ENCODE results near the gene EHBP1L1.

EHBP1L1 gene

DNA sequence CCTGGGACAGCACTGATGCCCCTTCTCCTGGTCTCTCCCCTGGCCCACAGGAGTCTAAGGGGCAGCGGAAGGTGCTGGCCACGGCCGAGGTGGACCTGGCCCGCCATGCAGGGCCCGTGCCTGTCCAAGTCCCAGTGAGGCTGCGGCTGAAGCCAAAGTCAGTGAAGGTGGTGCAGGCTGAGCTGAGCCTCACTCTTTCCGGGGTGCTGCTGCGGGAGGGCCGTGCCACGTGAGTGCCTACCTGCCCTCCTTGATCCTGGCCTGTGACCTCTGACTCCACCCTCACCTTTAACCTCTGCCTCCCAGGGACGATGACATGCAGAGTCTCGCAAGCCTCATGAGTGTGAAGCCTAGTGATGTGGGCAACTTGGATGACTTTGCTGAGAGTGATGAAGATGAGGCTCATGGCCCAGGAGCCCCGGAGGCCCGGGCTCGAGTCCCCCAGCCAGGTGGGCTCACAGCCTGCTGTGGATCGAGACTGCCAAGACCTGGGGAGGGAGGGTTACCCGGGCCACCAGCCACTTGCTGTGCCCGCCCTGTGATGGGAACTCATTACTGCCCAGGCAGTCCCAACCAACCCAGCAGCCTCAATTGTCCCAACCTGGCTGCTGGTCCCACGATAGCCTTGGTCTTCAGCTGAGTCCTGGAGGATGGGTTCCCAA lies 4.3 kb downstream of the EHBP1L1 start:
- no peak for DNase-seq

- DNase-seq, result no peak
Measured at GRCh38 chr11:65580756-65581155, 4.9 kb downstream of the EHBP1L1 start.

DNA sequence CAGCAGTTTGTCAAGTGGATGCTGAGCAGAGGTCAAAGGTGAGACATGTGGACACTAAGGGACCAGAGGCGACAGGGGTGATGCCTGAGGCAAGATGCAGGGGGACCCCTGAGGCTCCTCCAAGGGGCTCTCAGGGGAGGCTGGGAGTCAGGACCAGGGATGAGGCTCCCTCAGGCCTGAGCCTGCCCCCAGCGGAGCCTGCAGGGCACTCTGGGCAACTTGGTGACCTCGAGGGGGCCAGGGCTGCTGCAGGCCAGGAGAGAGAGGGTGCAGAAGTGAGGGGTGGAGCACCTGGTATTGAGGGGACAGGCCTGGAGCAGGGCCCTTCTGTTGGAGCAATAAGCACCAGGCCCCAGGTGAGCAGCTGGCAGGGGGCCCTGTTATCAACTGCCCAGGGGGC lies 6.1 kb downstream of the EHBP1L1 start:
- no peak for DNase-seq

- DNase-seq, result no peak
Measured at GRCh38 chr11:65583589-65583988, 7.7 kb downstream of the EHBP1L1 start.

- no peak for DNase-seq
Measured at GRCh38 chr11:65584106-65584505, 8.3 kb downstream of the EHBP1L1 start.

- no peak for DNase-seq
Measured at GRCh38 chr11:65584723-65585171, 8.9 kb downstream of the EHBP1L1 start.

GRCh38 chr11:65585396-65586246 lies 9.8 kb downstream of the EHBP1L1 start:
- no peak for DNase-seq

DNA sequence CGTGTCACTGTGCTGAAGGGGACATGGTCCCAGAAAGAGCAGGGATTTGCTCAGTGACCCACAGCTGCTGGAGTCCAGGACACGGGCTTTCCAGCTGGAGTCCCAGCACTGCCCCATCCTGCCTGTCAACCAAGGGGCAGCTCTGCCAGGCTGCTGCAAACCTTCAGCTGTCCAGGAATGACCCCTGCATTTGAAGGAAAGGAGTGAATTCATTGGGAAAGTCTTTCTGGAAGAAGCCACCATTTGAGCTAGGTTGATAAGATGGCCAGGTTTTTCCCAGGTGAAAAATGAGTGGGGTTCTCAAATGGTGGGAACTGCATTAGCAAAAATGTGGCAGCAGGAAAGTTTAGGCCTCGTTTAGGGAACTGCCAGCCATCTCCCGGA lies 10.4 kb downstream of the EHBP1L1 start:
- DNase-seq, result no peak

DNA sequence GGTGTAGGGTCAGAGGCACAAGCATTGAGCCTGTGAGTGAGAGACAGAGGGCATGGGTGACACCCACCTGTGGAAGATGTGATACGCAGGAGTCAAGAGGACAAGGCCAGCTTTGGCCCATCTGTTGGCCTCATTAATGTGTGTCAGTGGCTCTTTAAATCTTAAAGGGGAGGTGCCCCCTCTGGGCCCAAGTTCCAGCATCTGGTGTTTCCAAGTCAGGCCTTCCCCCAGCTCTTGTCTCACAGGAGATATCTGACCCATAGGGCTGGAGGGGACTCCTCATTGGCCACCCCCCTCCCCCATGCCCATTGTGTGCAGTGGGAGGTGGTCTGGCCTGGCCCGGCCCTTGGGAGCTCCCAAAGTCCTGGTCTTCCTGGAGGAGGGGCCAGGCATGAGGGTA lies 10.8 kb downstream of the EHBP1L1 start:
- no peak for DNase-seq

DNA sequence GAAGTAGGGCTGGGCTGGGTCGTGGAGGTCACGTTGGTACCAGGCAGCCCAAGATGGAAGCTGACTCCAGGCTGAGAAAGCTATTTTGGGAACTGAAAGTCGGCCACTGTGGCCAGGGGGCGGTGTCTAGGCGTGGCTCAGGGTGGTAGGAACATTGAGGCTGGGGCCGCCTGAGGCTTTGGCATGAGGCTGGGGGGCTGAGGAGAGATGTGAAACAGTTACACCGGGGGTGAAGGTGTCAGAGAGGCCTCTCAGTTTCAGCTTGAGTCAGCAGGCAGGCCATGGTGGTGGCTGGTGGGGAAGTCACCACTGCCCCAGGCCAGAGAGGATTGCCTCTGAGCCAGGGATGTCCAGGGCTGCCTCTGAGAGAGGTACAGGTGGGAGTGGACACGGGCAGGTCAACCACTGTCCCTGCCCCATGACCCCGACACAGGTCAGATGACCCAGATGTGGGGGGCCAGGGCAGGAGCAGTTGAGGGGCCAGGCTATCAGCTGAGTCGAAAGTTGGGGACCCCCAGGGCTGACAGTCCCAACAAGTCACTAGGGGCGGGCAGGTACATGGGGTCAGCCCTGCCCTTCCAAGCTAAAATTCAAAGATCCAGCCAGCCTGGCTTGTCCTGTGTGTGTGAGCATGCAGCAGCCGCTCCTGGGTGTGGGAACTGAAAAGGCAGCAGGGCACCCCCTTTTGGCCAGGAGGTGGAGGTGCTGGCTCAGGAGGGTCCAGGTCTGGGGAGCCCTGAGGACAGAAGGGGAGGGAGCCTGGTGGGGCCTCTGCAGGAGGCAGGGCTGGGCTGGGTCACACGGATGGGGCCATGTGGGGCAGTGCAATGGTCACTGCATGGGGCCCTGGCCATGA lies 12.6 kb downstream of the EHBP1L1 start:
- DNase-seq, result peak; percentile 83

- peak; percentile 51 for DNase-seq
Measured at GRCh38 chr11:65589444-65590239, 13.8 kb downstream of the EHBP1L1 start.

- DNase-seq, result no peak
Measured at GRCh38 chr11:65590240-65590738, 14.4 kb downstream of the EHBP1L1 start.

- DNase-seq, result no peak
Measured at GRCh38 chr11:65591939-65592857, 16.3 kb downstream of the EHBP1L1 start.

- no peak for DNase-seq
Measured at GRCh38 chr11:65592858-65593517, 17.1 kb downstream of the EHBP1L1 start.

DNA sequence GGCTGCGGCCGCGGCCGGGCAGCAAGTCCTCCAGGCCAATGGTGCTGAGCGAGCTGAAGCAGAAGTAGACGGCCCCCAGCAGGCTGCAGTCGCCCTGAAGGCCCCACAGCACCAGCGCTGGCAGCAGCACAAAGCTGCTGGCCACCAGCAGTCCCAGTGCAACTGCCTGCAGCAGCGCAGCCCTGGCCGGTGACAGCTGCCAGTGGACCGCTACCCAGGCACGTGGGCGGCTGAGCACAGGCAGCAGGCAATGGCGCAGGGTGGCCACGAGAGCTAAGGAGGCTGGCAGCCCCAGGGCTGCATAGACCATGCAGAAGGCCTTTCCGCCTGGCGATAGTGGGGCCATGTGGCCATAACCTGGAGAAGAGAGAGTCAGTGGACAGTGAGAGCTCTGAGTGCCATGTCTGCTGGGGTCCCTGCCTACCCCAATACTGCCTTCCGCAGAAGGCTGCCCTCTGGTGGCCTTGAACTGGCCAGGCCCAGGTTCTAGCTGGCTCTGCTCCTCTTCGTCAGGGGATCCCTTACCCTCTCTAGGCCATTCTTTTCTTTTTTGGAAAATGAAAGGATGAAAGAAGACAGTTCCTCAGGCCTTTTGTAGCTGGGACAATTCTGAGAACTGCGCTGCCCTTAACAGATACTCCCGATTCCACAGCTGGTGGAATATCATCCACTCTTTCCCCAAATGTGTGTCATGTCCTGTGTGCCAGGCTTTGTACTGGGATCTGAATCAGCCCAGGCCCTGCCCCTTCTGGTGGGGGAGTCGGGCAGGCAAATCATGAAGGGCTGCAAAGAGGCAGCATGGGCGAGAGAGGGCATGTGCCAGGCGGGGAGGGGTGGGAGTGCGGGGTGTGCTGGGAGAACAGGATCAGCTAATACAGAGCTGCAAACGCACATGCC lies 17.9 kb downstream of the EHBP1L1 start:
- DNase-seq, result peak; percentile 57

DNA sequence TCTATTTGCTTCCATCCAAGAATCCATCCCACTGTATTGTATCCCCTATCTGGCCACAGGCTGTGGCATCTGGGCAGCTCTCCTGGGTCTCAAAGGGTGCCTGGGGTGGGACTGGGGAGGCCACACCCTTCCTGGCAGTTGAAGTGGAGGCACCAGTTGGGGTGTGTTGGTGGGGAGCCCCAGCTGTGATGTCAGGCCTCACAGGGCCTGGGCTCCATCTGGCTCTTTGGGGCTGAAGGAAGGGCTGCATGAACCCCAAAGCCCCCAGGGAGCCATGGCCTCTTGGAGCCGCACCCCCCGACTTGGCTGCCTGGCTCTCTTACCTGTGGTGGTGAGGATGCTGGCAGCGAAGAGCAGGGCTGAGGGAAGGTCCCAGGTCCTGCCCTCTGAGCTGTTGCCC lies 19.3 kb downstream of the EHBP1L1 start:
- no peak for DNase-seq

- no peak for DNase-seq
Measured at GRCh38 chr11:65595543-65596281, 19.9 kb downstream of the EHBP1L1 start, which contains the start of gene KCNK7. Gene KCNK7, minus strand, starts transcription at chr11:65595800. Its CDS starts 28 bp downstream, at chr11:65595772.

DNA sequence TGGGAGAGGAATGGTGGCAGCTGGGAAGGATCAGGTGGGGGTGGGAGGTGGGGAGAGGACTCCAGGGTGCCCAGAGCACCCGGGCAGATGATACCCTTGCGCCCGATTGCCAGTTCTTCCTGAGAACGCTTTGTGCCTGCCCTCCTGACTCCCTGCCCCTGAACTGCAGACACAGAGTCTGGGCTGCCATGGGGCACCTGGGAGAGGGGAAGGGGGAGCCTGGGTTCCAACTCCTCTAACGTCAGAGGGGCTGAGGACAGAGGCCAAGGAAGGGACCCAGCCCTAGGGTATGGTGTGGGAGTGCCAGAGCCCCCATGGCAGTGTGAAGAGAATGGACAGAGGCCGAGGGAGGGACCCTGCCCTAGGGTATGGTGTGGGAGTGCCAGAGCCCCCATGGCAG lies 20.7 kb downstream of the EHBP1L1 start:
- DNase-seq, result no peak

DNA sequence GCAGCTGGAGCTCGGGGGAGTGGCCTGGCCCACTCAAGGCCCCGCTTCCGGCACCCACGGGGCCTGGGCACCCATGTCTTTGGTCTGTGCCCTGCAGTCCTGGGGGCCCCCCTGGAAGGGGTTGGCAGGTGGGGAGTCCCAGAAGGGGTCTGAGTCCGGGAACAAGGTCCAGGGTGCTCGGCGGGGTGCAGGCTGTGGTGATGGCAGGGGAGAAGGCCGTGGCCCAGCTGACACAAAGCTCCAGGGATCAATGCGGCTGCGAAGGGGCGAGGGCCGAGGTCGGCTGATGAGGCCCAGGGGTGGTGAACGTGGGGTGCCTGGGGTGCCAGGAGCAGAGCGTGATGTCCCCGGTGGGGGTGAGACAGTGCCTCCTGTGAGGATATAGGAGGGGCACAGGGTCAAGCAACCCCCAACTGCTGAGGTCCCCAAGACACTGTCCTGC lies 22.4 kb downstream of the EHBP1L1 start:
- no peak for DNase-seq

Measured in CD4-positive, alpha-beta T cell treated with Interleukin-12 subunit alpha and Interleukin-12 subunit beta, for 1 hour (primary cell).